ENCODE results near the gene OXTR. TPM values are rescaled to one million over a fixed set of nuclear protein-coding genes. Genes with fewer than 3 reads are reported as not detected.
A peak's percentile ranks its signal among the peaks of the same experiment; 100 is the strongest.

Gene OXTR
- total and polyA plus RNA-seq, 2 experiments from 2014 or later, result 5.5 to 9.3 TPM

GRCh38 chr3:8778475-8778874, 9.1 kb upstream of the OXTR start:
- Histone ChIP-seq H4K20me1 (replicated peaks; ENCODE audit: insufficient read depth) (no peaks in the 10 kb centered on the region; the same call in 1 of the 2 replicates), H3K4me3 (no peak overlapping the region), H3K4me1 (ENCODE audit: insufficient read depth) (peaks cover 15% of the 10 kb centered on the region; the same call in 1 of the 2 replicates), H3K27ac (ENCODE audit: low read depth) (no peak overlapping the region), H3K4me2 (no peak overlapping the region), H3K79me2 (replicated peaks; ENCODE audit: insufficient read depth) (no peaks in the 10 kb centered on the region), H2AFZ (no peak overlapping the region), H3F3A (replicated peaks; ENCODE audit: low read depth) (no peaks in the 10 kb centered on the region), H3K9me2 (ENCODE audit: insufficient read depth) (no peaks in the 10 kb centered on the region), H3K27me3 (ENCODE audit: insufficient read depth) (no peaks in the 10 kb centered on the region), H3K36me3 (ENCODE audit: insufficient read depth) (no peaks in the 10 kb centered on the region)
- no peak for DNase-seq (ENCODE audit: low spot score)
- Mint-ChIP-seq H3K4me3 (no peak overlapping the region), H3K9me3 (no peaks in the 10 kb centered on the region; the same call in 2 of the 3 replicates), H3K4me1 (peaks cover 3% of the 10 kb centered on the region; the same call in 2 of the 3 replicates), H3K36me3 (ENCODE audit: low read depth) (no peaks in the 10 kb centered on the region), H3K27me3 (ENCODE audit: insufficient read depth, low read depth, poor library complexity) (peaks cover 3% of the 10 kb centered on the region), H3K27ac (peak overlapping the region; percentile 63; the same call in 1 of the 2 replicates)
- no peak for ATAC-seq
- TF ChIP-seq ZNF331 (CRISPR knock-in tag; IDR thresholded peaks at IDR 0.05; ENCODE audit: low read depth) (no peak), NANOG (IDR thresholded peaks at IDR 0.05; ENCODE audit: borderline replicate concordance) (no peak), ETS1 (IDR thresholded peaks at IDR 0.05) (no peak)
- TF ChIP-seq, protein P1, sequence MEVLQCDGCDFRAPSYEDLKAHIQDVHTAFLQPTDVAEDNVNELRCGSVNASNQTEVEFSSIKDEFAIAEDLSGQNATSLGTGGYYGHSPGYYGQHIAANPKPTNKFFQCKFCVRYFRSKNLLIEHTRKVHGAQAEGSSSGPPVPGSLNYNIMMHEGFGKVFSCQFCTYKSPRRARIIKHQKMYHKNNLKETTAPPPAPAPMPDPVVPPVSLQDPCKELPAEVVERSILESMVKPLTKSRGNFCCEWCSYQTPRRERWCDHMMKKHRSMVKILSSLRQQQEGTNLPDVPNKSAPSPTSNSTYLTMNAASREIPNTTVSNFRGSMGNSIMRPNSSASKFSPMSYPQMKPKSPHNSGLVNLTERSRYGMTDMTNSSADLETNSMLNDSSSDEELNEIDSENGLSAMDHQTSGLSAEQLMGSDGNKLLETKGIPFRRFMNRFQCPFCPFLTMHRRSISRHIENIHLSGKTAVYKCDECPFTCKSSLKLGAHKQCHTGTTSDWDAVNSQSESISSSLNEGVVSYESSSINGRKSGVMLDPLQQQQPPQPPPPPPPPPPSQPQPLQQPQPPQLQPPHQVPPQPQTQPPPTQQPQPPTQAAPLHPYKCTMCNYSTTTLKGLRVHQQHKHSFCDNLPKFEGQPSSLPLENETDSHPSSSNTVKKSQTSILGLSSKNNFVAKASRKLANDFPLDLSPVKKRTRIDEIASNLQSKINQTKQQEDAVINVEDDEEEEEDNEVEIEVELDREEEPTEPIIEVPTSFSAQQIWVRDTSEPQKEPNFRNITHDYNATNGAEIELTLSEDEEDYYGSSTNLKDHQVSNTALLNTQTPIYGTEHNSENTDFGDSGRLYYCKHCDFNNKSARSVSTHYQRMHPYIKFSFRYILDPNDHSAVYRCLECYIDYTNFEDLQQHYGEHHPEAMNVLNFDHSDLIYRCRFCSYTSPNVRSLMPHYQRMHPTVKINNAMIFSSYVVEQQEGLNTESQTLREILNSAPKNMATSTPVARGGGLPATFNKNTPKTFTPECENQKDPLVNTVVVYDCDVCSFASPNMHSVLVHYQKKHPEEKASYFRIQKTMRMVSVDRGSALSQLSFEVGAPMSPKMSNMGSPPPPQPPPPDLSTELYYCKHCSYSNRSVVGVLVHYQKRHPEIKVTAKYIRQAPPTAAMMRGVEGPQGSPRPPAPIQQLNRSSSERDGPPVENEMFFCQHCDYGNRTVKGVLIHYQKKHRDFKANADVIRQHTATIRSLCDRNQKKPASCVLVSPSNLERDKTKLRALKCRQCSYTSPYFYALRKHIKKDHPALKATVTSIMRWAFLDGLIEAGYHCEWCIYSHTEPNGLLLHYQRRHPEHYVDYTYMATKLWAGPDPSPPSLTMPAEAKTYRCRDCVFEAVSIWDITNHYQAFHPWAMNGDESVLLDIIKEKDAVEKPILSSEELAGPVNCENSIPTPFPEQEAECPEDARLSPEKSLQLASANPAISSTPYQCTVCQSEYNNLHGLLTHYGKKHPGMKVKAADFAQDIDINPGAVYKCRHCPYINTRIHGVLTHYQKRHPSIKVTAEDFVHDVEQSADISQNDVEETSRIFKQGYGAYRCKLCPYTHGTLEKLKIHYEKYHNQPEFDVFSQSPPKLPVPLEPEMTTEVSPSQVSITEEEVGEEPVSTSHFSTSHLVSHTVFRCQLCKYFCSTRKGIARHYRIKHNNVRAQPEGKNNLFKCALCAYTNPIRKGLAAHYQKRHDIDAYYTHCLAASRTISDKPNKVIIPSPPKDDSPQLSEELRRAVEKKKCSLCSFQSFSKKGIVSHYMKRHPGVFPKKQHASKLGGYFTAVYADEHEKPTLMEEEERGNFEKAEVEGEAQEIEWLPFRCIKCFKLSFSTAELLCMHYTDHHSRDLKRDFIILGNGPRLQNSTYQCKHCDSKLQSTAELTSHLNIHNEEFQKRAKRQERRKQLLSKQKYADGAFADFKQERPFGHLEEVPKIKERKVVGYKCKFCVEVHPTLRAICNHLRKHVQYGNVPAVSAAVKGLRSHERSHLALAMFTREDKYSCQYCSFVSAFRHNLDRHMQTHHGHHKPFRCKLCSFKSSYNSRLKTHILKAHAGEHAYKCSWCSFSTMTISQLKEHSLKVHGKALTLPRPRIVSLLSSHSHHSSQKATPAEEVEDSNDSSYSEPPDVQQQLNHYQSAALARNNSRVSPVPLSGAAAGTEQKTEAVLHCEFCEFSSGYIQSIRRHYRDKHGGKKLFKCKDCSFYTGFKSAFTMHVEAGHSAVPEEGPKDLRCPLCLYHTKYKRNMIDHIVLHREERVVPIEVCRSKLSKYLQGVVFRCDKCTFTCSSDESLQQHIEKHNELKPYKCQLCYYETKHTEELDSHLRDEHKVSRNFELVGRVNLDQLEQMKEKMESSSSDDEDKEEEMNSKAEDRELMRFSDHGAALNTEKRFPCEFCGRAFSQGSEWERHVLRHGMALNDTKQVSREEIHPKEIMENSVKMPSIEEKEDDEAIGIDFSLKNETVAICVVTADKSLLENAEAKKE (CRISPR knock-in tag; IDR thresholded peaks at IDR 0.05), result no peak
- TF ChIP-seq, protein P2, sequence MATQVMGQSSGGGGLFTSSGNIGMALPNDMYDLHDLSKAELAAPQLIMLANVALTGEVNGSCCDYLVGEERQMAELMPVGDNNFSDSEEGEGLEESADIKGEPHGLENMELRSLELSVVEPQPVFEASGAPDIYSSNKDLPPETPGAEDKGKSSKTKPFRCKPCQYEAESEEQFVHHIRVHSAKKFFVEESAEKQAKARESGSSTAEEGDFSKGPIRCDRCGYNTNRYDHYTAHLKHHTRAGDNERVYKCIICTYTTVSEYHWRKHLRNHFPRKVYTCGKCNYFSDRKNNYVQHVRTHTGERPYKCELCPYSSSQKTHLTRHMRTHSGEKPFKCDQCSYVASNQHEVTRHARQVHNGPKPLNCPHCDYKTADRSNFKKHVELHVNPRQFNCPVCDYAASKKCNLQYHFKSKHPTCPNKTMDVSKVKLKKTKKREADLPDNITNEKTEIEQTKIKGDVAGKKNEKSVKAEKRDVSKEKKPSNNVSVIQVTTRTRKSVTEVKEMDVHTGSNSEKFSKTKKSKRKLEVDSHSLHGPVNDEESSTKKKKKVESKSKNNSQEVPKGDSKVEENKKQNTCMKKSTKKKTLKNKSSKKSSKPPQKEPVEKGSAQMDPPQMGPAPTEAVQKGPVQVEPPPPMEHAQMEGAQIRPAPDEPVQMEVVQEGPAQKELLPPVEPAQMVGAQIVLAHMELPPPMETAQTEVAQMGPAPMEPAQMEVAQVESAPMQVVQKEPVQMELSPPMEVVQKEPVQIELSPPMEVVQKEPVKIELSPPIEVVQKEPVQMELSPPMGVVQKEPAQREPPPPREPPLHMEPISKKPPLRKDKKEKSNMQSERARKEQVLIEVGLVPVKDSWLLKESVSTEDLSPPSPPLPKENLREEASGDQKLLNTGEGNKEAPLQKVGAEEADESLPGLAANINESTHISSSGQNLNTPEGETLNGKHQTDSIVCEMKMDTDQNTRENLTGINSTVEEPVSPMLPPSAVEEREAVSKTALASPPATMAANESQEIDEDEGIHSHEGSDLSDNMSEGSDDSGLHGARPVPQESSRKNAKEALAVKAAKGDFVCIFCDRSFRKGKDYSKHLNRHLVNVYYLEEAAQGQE (IDR thresholded peaks at IDR 0.05; ENCODE audit: unreplicated experiment), result no peak
